ENCODE data around the gene PIK3CA.

PIK3CA gene

DNA sequence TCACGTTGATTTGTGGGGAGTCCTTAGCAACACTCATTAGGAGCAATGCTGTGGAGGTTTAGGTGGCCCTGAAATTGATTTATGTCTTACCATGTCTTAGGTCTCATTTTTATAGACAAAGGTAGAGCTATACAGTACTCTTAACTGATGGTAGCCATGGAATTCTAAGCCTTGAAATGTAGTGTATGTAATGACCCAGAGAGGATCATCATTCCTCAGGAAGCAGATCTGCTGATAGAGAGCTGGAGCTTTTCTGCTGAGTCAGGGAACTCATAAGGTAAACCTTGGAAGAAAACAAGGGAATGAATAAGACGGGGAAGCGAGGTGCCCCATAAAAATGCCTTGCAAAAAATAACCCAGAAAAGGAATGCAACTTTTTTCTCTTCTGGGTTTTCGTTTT, 140.7 kb downstream of the PIK3CA start:
- TF ChIP-seq SIN3A (IDR thresholded peaks at IDR 0.05; ENCODE audit: borderline replicate concordance, insufficient read depth, low read length): no peak

DNA sequence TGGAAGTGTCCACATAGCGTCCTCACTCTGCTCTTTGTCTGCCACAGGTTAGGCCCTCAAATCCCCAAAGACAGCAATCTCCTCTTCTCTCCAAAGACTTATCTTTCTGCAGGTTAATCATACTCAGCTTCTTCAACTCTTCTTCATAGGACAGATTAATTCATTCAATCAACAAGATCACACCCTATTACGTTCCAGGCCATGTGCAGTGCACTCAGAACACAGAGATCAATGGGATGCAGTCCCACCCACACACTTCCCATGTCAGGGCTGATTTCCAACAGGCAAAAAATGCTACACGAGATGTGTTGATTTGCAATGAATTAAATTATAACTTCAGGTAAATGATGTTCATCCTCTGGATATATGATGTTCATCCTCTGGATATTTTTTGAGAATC, 141.1 kb downstream of the PIK3CA start:
- no peak for TF ChIP-seq SIN3A (IDR thresholded peaks at IDR 0.05; ENCODE audit: borderline replicate concordance, insufficient read depth, low read length)
- TF ChIP-seq POLR2AphosphoS5 (IDR thresholded peaks at IDR 0.05; ENCODE audit: low read depth, low read length): no peak
- no peak for TF ChIP-seq TAF1 (IDR thresholded peaks at IDR 0.05; ENCODE audit: borderline replicate concordance, insufficient read depth, low read length)
- no peak for TF ChIP-seq FOXP2 (optimal IDR thresholded peaks at IDR 0.05; ENCODE audit: borderline replicate concordance, extremely low read depth, extremely low read length, insufficient read depth)
- TF ChIP-seq, protein P1, sequence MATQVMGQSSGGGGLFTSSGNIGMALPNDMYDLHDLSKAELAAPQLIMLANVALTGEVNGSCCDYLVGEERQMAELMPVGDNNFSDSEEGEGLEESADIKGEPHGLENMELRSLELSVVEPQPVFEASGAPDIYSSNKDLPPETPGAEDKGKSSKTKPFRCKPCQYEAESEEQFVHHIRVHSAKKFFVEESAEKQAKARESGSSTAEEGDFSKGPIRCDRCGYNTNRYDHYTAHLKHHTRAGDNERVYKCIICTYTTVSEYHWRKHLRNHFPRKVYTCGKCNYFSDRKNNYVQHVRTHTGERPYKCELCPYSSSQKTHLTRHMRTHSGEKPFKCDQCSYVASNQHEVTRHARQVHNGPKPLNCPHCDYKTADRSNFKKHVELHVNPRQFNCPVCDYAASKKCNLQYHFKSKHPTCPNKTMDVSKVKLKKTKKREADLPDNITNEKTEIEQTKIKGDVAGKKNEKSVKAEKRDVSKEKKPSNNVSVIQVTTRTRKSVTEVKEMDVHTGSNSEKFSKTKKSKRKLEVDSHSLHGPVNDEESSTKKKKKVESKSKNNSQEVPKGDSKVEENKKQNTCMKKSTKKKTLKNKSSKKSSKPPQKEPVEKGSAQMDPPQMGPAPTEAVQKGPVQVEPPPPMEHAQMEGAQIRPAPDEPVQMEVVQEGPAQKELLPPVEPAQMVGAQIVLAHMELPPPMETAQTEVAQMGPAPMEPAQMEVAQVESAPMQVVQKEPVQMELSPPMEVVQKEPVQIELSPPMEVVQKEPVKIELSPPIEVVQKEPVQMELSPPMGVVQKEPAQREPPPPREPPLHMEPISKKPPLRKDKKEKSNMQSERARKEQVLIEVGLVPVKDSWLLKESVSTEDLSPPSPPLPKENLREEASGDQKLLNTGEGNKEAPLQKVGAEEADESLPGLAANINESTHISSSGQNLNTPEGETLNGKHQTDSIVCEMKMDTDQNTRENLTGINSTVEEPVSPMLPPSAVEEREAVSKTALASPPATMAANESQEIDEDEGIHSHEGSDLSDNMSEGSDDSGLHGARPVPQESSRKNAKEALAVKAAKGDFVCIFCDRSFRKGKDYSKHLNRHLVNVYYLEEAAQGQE (IDR thresholded peaks at IDR 0.05; ENCODE audit: insufficient read depth in 1 of 2, low read depth in 2 of 2, low read length in 2 of 2): no peak
